Kidney (tissue), 14 donors: ENCODE results near the gene HOXC12. TPM values are rescaled to one million over a fixed set of nuclear protein-coding genes. Genes with fewer than 3 reads are reported as not detected.
A peak's percentile ranks its signal among the peaks of the same experiment; 100 is the strongest.

ENCODE experiments used
- DNase-seq, 5 donors: peaks; one replicate each; pipeline ENCODE4 v3.0.0-alpha.2; 2013 to 2020
- FAIRE-seq: peaks from 2 replicates; lab custom pipeline; 2012; peaks lifted over from hg19 to GRCh38; lab: Jason Lieb, UNC
- H3K27ac ChIP-seq, 2 donors: one replicate each; pipeline ENCODE4 v1.7.0; 2013; ENCODE audit warnings: low read depth in 2 of 2, low read length in 2 of 2, inconsistent platforms in 1 of 2
- H3K27me3 ChIP-seq: one replicate; pipeline ENCODE4 v1.7.1; 2013; ENCODE audit warnings: low read length, inconsistent platforms; ENCODE audit not compliant: control insufficient read depth, insufficient read depth
- H3K36me3 ChIP-seq, 3 donors: one replicate each; pipeline versions ENCODE4 v1.7.0 to v1.7.1; 2013; ENCODE audit warnings: low read length in 3 of 3, control low read depth in 1 of 3, inconsistent platforms in 1 of 3; ENCODE audit not compliant: insufficient read depth in 3 of 3, control insufficient read depth in 2 of 3
- H3K4me1 ChIP-seq, 3 donors: one replicate each; pipeline versions ENCODE4 v1.7.0 to v1.7.1; 2013; ENCODE audit warnings: low read length in 3 of 3, inconsistent platforms in 1 of 3, low read depth in 1 of 3; ENCODE audit not compliant: control insufficient read depth in 2 of 3, insufficient read depth in 2 of 3
- H3K4me3 ChIP-seq, 3 donors: one replicate each; pipeline versions ENCODE4 v1.7.0 to v1.8.1; 2013; ENCODE audit warnings: low read length in 3 of 3, control low read depth in 1 of 3, inconsistent platforms in 1 of 3
- H3K9ac ChIP-seq, 3 donors: one replicate each; pipeline versions ENCODE4 v1.7.0 to v1.7.1; 2013; ENCODE audit warnings: low read length in 3 of 3, control low read depth in 1 of 3, inconsistent platforms in 1 of 3
- H3K9me3 ChIP-seq, 3 donors: one replicate each; pipeline versions ENCODE4 v1.7.0 to v1.7.1; 2013; ENCODE audit warnings: low read length in 3 of 3, control low read depth in 1 of 3, inconsistent platforms in 1 of 3; ENCODE audit not compliant: control insufficient read depth in 2 of 3, insufficient read depth in 1 of 3
- intact Hi-C: fragments of 100-400 bp; cut with DNase I; formaldehyde crosslinking; loops from one replicate; pipeline ENCODE4 v1.11.1; 2022
- polyA plus RNA-seq: library from polyadenylated mRNA; stranded (reverse); fragments of 350-450 nt; fragmentation: Illumina TruSeq; extraction: RNeasy Lipid Tissue Mini Kit (QIAGEN cat#74804); gene quantifications from one replicate; pipeline ENCODE4 v1.2.3, GENCODE V29; 2014; ENCODE audit warnings: low read depth, low replicate concordance; ENCODE audit not compliant: insufficient read depth
- total RNA-seq: library from RNA; stranded (reverse); fragmentation: NEBNext Ultra II Directional; extraction: Animal tissue kit (Norgen Biotek cat#: 25700); gene quantifications from one replicate; pipeline ENCODE4 v1.2.1, GENCODE V29; 2021
- TF ChIP-seq, protein P1 (sequence below): IDR thresholded peaks from 3 replicates; pipeline ENCODE4 v1.5.1; 2012; ENCODE audit warnings: mild to moderate bottlenecking, moderate library complexity, borderline replicate concordance; ENCODE audit not compliant: insufficient read depth; ENCODE audit errors: extremely low read depth
- donor health status: control.
- donor health status: control.
- donor health status: control.
- donor health status: control.
- donor health status: control.
- donor health status: DM: yes; HTN: yes; CAD: no.
- donor health status: Normal renal cell carcinoma (clear cell type).

HOXC12 gene
- total and polyA plus RNA-seq, 2 donors from 2014 or later = not detected

DNA sequence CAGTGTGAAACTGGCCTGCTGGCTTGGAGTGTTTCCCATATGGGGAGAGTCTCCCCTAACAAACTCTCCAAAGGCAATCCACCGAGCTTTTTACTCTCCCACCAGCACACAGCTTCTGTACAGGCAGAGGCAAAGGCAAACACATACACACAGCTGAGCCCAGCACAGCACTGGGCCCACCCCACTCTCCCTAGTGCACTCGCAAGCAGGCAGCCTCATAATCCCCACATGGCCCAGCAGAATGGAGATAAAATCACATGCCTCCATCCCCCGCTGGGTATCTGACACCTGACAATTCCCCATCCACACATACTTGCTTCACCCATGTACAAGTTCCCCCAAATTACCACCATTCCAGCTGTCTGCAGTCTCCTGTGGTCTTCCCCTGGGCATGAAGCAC lies 3.4 kb downstream of the HOXC12 start:
- Histone ChIP-seq H3K4me3 (no peak overlapping the region), H3K4me1 (no peaks in the 10 kb centered on the region), H3K9me3 (no peaks in the 10 kb centered on the region), H3K36me3 (no peaks in the 10 kb centered on the region), H3K9ac (no peak overlapping the region), H3K27ac (no peak overlapping the region), H3K27me3 (peaks cover 80% of the 10 kb centered on the region)
- intact Hi-C loops = no loop called here
- FAIRE-seq (no peak), DNase-seq (no peak)
- TF ChIP-seq, protein P1, sequence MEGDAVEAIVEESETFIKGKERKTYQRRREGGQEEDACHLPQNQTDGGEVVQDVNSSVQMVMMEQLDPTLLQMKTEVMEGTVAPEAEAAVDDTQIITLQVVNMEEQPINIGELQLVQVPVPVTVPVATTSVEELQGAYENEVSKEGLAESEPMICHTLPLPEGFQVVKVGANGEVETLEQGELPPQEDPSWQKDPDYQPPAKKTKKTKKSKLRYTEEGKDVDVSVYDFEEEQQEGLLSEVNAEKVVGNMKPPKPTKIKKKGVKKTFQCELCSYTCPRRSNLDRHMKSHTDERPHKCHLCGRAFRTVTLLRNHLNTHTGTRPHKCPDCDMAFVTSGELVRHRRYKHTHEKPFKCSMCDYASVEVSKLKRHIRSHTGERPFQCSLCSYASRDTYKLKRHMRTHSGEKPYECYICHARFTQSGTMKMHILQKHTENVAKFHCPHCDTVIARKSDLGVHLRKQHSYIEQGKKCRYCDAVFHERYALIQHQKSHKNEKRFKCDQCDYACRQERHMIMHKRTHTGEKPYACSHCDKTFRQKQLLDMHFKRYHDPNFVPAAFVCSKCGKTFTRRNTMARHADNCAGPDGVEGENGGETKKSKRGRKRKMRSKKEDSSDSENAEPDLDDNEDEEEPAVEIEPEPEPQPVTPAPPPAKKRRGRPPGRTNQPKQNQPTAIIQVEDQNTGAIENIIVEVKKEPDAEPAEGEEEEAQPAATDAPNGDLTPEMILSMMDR = no peak

DNA sequence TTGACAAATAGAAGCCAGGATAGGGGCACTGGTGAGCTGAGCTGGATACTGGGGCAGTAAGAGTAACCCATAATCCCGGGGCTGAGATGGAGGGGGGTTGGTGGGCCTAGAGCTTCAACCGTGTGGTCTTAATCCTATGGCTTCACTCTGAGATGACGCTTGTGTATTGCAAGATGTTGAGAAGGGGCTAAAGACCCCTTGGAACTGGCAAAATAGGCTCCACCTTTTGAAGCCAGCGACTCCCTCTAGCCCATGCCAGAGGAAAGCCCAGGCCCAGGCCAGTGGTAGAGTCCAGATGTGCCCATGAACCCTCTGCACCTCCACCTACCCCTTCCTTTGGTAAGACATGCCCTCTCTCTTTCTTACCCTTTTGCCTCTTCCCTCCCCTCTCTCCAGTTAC lies 4.6 kb downstream of the HOXC12 start:
- peak in 1 of 5 donors; percentile 20 for DNase-seq
- H3K27ac ChIP-seq = no peak overlapping the region
- peaks cover 80% of the 10 kb centered on the region for H3K27me3 ChIP-seq
- no peaks in the 10 kb centered on the region for H3K36me3 ChIP-seq
- H3K9ac ChIP-seq = no peak overlapping the region
- no peaks in the 10 kb centered on the region for H3K9me3 ChIP-seq
- H3K4me1 ChIP-seq = no peaks in the 10 kb centered on the region
- FAIRE-seq = no peak
- TF ChIP-seq, protein P1 = no peak
- no peak overlapping the region for H3K4me3 ChIP-seq
- intact Hi-C loops = no loop called here

DNA sequence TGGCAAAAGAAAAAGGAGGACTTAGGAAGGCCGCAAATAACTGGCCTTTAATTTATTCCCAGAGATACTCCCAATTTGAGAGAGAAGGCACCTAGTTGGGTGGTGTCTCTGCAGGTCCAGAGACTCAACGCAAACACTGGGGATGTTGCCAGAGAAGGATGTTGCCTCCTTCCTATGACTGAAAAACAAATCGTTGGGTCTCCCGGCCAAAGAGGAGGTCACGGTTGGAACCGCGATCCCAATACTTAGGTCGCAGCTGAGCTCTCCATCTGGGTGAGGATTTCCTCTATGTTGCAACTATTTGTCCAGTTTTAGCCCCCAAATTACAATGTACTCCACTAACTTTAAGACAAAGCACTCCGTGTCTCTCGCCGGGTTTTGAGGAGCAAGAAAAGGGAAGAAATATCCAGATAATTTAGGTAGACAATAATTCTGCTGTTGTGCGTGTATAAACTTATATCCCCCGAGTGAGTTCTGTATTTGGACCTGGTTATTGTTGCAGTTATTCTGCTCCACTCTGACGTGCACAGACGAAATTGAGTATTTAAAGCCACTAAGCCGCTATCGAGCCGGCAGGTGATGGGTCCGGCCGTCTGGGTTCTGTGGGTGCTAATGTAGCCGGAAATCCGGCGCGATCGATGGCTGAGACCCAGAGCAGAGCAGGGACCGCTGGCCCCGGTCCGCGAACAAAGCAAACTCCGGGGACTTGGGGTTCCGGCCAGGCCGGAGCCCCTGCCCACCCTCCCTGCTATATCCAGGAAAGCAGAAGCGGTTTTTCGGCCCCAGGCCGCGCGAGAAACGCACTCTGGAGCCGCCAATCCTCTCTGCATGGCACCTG lies 5.7 kb downstream of the HOXC12 start:
- no peak overlapping the region for H3K4me3 ChIP-seq
- H3K9ac ChIP-seq = no peak overlapping the region
- DNase-seq (peak in 1 of 5 donors; percentile 52), FAIRE-seq (no peak)
- H3K9me3 ChIP-seq = no peaks in the 10 kb centered on the region
- no peak overlapping the region for H3K27ac ChIP-seq
- H3K36me3 ChIP-seq = no peaks in the 10 kb centered on the region
- H3K4me1 ChIP-seq = no peaks in the 10 kb centered on the region
- TF ChIP-seq, protein P1 = no peak
- intact Hi-C loops = no loop called here
- H3K27me3 ChIP-seq = peaks cover 85% of the 10 kb centered on the region
